AG10803 (cell line): ENCODE data around the gene VGLL4.
A peak's percentile ranks its signal among the peaks of the same experiment; 100 is the strongest.

Source experiments
- DNase-seq: peaks from one replicate; pipeline ENCODE4 v3.0.0; 2010; ENCODE audit warnings: low read depth
- H3K4me3 ChIP-seq: 2 replicates; pipeline ENCODE4 v1.5.1; 2011; ENCODE audit warnings: mild to moderate bottlenecking, low read length, control low read depth
- CTCF ChIP-seq: conservative IDR thresholded peaks from 2 replicates; pipeline ENCODE4 v1.5.1; 2011; ENCODE audit warnings: mild to moderate bottlenecking, low read length, control low read depth, inconsistent platforms

VGLL4 gene

GRCh38 chr3:11569156-11569741 is 74.5 kb downstream of the VGLL4 start:
- no peak for DNase-seq
- no peak for TF ChIP-seq CTCF
- peak overlapping the region; percentile 52 for H3K4me3 ChIP-seq

DNA sequence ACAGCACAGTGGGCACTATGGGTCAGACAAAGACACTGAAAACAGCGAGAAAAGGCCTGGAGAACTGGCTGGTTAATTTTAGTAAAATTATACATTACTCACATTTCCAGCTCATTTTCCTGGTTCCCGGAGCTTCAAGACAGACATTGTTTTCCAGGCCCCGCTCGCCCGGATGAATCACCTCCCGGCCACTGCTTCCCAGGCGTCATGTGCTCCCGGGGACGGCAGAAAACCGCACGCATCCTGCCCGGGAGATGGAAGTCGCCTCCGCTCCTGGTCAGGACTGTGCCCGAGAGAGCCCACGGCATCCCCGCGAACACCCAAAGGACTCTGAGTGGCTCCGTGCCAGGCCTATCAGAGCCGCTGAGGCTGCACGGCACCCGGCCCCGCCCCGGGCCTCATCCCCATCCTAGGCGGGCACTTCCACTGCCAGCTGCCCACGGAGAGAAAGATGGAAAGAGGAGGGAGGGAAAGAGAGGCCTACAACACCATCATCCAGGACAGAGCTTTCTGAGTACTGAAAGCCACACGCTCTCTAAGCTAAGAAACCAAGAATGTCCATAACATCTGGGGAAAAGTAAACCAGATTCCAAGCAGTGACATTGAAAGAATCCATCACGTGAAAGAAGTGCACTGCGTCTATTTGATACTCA is 75.1 kb downstream of the VGLL4 start:
- TF ChIP-seq CTCF: no peak
- DNase-seq: peak; percentile 95
- peak overlapping the region; percentile 52 for H3K4me3 ChIP-seq

GRCh38 chr3:11567516-11568467 is 75.9 kb downstream of the VGLL4 start:
- H3K4me3 ChIP-seq: peak overlapping the region; percentile 52
- peak; percentile 84 for DNase-seq

GRCh38 chr3:11566916-11567315 is 76.8 kb downstream of the VGLL4 start:
- no peak for TF ChIP-seq CTCF
- no peak overlapping the region for H3K4me3 ChIP-seq
- DNase-seq: no peak

More at GRCh38 chr3:11567516-11568467, 75.9 kb downstream of the VGLL4 start:
- no peak for TF ChIP-seq CTCF

DNA sequence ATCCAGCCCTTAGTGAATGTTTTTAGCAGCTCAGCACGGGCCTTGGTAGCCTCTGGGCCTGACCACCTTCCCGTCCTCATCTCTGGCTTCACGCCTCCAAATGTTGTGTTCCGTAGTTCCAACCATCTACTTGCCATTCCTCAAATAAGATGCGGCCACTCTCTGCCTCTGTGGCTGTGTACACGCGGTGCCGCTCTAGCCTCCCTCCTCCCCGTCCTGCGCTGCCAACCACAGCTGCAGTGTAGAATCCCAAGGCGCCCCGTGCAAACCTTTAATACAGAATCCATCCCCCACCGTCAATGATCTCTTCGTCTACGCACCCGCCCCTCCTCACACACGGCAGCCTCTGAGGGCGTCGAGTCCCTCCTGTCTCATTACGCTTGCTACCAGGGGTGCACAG is 77.2 kb downstream of the VGLL4 start:
- DNase-seq: no peak
- H3K4me3 ChIP-seq: no peak overlapping the region
- TF ChIP-seq CTCF: no peak

DNA sequence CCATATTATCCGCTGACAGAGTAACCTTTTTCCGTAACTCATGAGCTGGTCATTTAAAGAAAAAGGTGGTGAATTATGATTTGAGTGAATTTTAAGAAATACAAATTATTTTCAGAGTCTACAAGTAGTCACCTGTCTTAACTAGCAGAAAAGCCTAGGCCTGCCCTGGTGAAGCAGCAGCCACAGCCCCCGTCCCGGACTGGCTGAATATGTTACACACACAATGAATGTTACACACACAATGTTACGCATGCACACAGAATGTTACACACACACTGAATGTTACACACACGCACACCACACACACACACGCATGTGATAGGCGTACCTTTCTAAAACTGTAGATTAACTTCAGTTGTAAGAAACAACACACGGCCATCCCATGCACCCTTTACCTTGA is 77.8 kb downstream of the VGLL4 start:
- no peak overlapping the region for H3K4me3 ChIP-seq
- no peak for TF ChIP-seq CTCF

More for the DNA sequence above, 77.8 kb downstream of the VGLL4 start:
- no peak for DNase-seq
